HUES48 (cell line): ENCODE data around the gene ARHGEF18.

Source experiments
- H3K27ac ChIP-seq: one replicate; pipeline ENCODE4 v1.7.0; 2013; ENCODE audit warnings: low read depth, low read length, inconsistent platforms
- H3K27me3 ChIP-seq: 2 replicates; pipeline ENCODE4 v1.6.1; 2013; ENCODE audit warnings: mild to moderate bottlenecking, low read length; ENCODE audit not compliant: control insufficient read depth, insufficient read depth
- H3K36me3 ChIP-seq: 2 replicates; pipeline ENCODE4 v1.6.1; 2013; ENCODE audit warnings: low read length; ENCODE audit not compliant: control insufficient read depth, insufficient read depth
- H3K4me1 ChIP-seq: 2 replicates; pipeline ENCODE4 v1.6.1; 2013; ENCODE audit warnings: mild to moderate bottlenecking, low read length; ENCODE audit not compliant: control insufficient read depth, insufficient read depth
- H3K4me3 ChIP-seq: 2 replicates; pipeline ENCODE4 v1.5.1; 2013; ENCODE audit warnings: mild to moderate bottlenecking, low read depth, low read length
- H3K9ac ChIP-seq: 2 replicates; pipeline ENCODE4 v1.6.1; 2013; ENCODE audit warnings: mild to moderate bottlenecking, low read depth, low read length, moderate library complexity
- H3K9me3 ChIP-seq: 2 replicates; pipeline ENCODE4 v1.6.1; 2013; ENCODE audit warnings: low read length; ENCODE audit not compliant: control insufficient read depth, insufficient read depth

Gene ARHGEF18

DNA sequence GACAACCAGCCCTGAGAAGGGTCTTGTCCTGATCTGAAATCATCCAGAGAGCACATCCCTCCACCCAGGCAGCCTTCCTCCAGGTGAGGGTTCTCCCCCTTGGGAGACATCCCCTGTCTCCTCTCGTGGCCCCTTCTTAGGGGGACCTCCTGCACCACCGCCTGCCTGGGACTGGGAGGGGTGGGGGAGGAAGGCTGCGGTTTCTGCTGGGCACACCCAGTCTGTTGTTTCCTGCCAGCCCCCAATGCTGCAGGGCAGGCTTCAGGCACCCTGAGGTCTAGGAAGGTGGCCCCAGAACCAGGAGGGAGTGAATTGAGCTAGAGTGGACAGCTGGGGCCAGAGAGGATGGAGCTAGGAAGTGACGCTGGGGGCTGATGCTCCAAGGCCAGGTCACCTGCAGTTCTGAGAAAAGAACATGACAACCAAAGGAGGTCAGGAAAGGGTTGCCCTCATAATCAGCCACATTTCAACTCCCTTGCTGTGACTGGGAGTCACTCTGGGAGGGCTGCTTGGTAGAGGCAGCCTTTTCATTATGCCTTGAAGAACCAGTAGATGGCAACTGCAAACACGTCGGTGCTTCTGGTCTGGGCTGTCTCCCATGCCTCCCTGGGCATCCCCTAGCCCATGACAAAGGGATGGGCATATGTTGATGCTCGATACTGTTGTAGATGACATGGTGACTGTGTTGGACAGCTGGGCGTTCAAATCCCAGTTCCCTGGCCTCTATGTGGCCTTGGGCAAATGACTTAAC lies 1.4 kb downstream of the ARHGEF18 start:
- no peak overlapping the region for H3K27ac ChIP-seq
- no peak overlapping the region for H3K4me3 ChIP-seq
- no peaks in the 10 kb centered on the region for H3K9me3 ChIP-seq
- H3K9ac ChIP-seq = no peak overlapping the region
- no peaks in the 10 kb centered on the region for H3K4me1 ChIP-seq
- no peaks in the 10 kb centered on the region for H3K36me3 ChIP-seq
- H3K27me3 ChIP-seq = no peaks in the 10 kb centered on the region

DNA sequence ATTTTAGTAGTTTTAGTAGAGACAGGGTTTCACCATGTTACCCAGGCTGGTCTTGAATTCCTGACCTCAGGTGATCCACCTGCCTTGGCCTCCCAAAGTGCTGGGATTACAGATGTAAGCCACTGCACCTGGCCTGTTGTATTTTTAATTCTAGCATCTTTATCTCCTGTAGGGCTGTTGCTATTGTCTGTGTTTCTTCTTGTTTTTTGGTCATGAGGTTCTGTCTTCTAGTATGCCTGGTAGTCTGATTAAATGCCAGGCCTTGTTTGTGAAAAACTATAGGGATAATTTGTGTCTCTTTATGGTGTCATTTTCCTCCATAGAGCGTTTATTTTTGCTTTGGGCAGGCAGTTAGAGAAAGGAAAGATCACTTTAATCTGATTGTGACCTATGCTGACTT lies 3.1 kb downstream of the ARHGEF18 start:
- Histone ChIP-seq H3K27ac (no peak overlapping the region), H3K27me3 (no peaks in the 10 kb centered on the region), H3K36me3 (no peaks in the 10 kb centered on the region), H3K4me1 (no peaks in the 10 kb centered on the region), H3K4me3 (no peak overlapping the region), H3K9me3 (no peaks in the 10 kb centered on the region), H3K9ac (no peak overlapping the region)

DNA sequence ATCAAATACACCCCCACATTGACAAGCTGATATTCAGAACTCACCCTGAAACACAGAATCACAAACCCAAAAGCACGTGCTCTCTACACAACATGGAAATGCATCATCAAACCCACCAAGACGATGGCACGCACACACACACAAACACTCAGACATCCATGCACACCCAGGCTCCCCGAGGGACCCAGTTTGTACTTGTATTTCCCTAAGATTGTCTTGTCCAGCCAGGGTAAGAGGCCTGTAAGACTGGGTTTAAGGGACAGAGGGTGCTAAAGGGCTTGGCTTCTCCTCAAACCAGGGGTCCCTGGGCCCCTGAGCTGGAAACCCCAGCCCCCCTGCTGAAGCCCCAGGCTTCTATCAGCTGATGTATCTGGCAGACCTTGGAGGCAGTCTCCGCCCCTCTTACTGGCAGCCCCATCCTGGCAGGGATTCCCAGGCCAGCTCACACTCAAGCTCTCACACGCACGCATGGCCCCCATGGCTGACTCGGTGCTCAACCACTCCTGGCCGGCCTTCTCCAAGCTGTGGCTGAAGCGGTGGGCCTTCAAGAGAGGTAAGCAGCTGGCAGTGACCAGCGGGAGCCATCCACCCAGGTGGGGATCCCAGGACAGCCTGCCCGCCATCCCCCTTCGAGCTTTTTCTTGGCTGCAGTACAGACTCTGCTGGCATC lies 6.5 kb downstream of the ARHGEF18 start:
- Histone ChIP-seq H3K4me3 (no peak overlapping the region), H3K9ac (no peak overlapping the region), H3K27ac (no peak overlapping the region), H3K36me3 (no peaks in the 10 kb centered on the region), H3K27me3 (no peaks in the 10 kb centered on the region), H3K4me1 (no peaks in the 10 kb centered on the region), H3K9me3 (no peaks in the 10 kb centered on the region)

DNA sequence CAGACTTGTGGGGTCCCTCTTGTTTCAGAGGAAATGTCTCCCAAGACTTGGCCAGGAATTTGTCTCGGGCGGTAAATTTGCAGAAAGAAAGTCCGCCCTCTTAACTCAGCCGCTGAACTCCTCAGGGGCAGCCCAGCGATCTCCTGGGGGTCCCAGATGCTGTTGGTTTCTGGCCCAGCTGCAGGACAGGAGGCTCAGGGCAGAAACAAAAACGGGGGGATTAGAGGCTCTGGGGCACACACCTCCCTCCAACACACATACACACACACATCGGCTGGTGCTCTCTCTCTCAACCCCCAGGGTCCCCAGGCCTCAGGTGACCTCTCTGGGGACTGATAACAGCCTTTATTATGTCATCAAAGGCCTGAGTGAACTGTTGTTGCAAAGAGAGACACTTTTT lies 7.1 kb downstream of the ARHGEF18 start:
- Histone ChIP-seq H3K4me3 (no peak overlapping the region), H3K4me1 (no peaks in the 10 kb centered on the region), H3K27me3 (no peaks in the 10 kb centered on the region), H3K36me3 (no peaks in the 10 kb centered on the region), H3K27ac (no peak overlapping the region), H3K9me3 (no peaks in the 10 kb centered on the region), H3K9ac (no peak overlapping the region)

DNA sequence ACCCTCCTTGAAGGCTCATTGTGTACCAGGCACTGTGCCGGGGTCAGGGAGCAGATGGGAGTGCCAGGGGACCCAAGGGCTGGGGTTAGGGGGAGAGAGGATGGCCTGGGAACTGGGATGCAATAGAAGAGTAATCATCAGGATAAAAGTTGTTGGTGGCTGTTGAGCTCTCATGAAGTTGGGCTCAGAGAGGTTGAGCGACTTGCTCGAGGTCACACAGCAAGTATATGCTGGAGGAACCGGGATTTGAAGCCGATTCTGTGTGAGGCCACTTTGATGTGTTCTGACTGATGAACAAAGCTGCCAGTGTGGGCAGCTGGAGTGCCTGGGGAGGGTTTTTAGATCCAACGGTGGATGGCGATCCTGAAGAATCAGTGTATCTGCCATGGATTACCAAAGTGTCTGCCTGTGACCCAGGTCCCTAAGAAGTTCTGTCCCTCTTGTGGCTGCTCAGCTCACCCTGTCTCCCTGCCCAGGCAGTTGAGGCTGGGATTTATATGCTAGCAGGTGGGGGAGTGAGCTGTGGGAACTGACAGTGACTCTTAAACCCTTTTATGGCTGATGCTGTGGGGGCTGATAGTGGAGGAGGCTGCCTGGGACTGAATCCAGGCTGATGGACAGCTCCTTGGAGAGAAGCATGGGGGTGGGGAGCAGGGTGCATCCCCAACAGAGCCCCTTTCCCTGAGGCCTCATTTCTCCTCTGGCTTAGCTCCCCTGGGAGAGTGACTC lies 8.3 kb downstream of the ARHGEF18 start:
- Histone ChIP-seq H3K9me3 (no peaks in the 10 kb centered on the region), H3K27ac (no peak overlapping the region), H3K9ac (no peak overlapping the region), H3K36me3 (no peaks in the 10 kb centered on the region), H3K27me3 (no peaks in the 10 kb centered on the region), H3K4me3 (no peak overlapping the region), H3K4me1 (no peaks in the 10 kb centered on the region)

DNA sequence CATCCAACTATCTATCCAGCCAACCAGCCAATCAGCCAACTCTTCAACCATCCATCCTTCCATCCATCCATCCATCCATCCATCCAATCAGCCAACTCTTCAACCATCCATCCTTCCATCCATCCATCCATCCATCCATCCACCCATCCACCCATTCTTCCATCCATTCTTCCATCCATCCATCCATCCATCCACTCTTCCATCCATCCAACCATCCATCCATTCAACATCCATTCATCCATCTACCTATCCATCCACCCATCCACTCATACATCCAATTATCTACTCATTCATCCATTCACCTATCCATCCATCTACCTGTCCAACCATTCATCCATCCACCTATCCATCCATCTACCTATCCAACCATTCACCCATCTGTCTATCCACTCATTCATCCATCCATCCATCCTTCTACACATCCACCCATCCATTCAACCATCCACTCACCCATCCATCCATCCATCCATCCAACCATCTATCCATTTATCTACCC lies 9.4 kb downstream of the ARHGEF18 start:
- Histone ChIP-seq H3K27ac (no peak overlapping the region), H3K27me3 (no peaks in the 10 kb centered on the region), H3K9me3 (no peaks in the 10 kb centered on the region), H3K4me1 (no peaks in the 10 kb centered on the region), H3K9ac (no peak overlapping the region), H3K36me3 (no peaks in the 10 kb centered on the region), H3K4me3 (no peak overlapping the region)

DNA sequence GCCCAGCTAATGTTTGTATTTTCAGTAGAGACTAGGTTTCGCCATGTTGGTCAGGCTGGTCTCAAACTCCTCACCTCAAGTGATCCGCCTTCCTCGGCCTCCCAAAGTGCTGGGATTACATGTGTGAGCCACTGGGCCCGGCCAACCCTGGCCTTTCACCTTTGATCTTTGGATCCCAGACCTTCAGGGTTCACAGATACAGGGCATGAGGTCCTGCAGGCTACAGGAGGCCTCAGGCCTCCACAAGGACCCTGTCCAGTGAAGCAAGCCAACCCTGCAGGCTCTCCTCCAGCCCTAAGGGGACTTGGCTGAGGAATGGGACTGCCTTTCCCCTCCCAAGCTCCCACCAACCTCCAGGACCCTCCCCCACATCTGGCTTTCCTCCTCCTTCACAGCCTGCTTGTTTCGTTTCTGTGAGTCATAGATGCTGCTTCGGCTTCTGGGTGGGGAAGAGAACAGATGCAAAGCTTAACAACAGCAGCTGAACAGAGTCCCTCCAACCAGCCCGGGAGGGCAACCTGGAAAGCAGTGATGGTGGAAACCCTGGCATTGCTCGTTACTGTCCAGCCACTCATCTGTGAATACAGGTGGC lies 11.8 kb downstream of the ARHGEF18 start:
- no peak overlapping the region for H3K27ac ChIP-seq
- H3K9ac ChIP-seq = no peak overlapping the region
- H3K9me3 ChIP-seq = no peaks in the 10 kb centered on the region
- H3K36me3 ChIP-seq = no peaks in the 10 kb centered on the region
- no peak overlapping the region for H3K4me3 ChIP-seq
- H3K4me1 ChIP-seq = no peaks in the 10 kb centered on the region
- no peaks in the 10 kb centered on the region for H3K27me3 ChIP-seq

DNA sequence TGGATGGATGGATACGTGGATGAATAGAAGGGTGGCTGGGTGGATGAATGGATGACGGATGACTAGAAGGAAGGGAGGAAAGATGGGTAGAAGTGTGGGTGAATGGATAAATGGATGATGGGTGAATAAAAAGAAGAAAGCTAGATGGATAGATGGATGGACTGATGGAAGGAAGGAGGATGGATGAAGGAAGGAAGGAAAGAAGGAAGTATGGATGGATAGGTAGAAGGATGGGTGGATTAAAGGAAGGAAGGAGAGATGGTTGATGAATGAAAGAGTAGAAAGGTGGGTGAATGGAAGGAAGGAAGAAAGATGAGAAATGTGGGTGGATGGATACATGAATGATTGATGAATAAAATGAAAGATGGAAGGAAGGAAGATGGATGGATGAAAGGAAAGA lies 14.5 kb downstream of the ARHGEF18 start:
- no peak overlapping the region for H3K9ac ChIP-seq
- no peak overlapping the region for H3K4me3 ChIP-seq
- no peaks in the 10 kb centered on the region for H3K36me3 ChIP-seq
- H3K9me3 ChIP-seq = no peaks in the 10 kb centered on the region
- H3K27ac ChIP-seq = no peak overlapping the region
- no peaks in the 10 kb centered on the region for H3K27me3 ChIP-seq
- H3K4me1 ChIP-seq = no peaks in the 10 kb centered on the region

DNA sequence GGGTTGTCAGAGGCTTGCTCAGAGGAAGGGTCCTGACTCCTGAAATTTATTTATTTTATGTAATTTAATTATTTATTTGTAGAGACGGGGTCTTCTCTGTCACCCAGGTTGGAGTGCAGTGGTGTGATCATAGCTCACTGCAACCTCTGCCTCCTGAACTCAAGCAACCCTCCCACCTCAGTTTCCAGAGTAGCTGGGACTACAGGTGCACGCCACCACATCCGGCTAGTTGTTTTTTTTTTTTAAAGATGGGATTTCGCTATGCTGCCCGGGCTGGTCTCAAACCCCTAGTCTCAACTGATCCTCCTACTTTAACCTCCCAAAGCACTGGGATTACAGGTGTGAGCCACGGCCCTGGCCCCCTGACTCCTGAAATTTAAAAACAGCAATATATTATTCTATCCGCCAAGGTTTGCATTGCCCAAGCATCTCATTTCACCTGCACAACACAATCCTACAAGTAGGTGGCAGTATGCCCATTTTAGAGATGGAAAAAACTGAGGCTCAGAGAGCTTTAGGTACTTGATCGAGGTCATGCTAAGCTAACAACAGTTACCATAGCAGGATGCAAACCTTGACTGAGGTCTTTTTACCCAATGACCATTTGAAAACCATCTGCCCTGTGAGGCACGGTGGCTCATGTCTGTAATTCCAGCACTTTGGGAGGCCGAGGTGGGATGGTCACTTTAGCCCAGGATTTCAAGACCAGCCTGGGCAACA lies 18.1 kb downstream of the ARHGEF18 start:
- H3K9me3 ChIP-seq = no peaks in the 10 kb centered on the region
- no peaks in the 10 kb centered on the region for H3K27me3 ChIP-seq
- H3K4me3 ChIP-seq = no peak overlapping the region
- no peak overlapping the region for H3K9ac ChIP-seq
- H3K27ac ChIP-seq = no peak overlapping the region
- H3K4me1 ChIP-seq = no peaks in the 10 kb centered on the region
- H3K36me3 ChIP-seq = no peaks in the 10 kb centered on the region

DNA sequence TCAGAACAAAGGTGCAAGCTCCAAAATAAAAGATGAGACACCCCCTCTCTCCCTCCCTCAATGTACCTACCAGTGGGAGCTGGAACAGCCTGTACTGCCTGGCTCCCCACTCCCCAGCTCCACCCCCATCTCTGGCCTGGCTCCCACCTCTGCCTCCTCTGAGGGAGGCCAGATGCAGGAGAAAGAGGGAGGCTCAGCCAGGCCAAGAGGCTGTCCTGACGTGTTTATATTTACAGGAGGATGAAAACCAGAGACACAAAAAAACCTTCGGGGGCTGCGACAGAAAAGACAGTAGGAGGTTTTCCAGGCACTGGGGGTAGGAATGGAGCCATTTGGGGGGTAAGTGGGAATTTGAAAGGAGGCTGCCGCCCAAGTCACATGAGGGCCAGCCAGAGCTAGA lies 19.7 kb downstream of the ARHGEF18 start:
- Histone ChIP-seq H3K9me3 (no peaks in the 10 kb centered on the region), H3K27me3 (no peaks in the 10 kb centered on the region), H3K27ac (no peak overlapping the region), H3K4me3 (no peak overlapping the region), H3K9ac (no peak overlapping the region), H3K4me1 (no peaks in the 10 kb centered on the region), H3K36me3 (no peaks in the 10 kb centered on the region)
